ENCODE measurements around the gene PPP1R3G.

PPP1R3G gene

GRCh38 chr6:5095236-5095635, 10.1 kb downstream of the PPP1R3G start:
- H3K4me3 ChIP-seq (ENCODE audit: low read depth, low read length), result no peak overlapping the region
- TF ChIP-seq CTCF (IDR thresholded peaks at IDR 0.05; ENCODE audit: low read depth, low read length, missing control alignments), result no peak
- no peak for DNase-seq (ENCODE audit: low read depth)
- in situ Hi-C loops (cut with HindIII; ENCODE audit: low sequenced_read_pairs), result no loop called here

- in situ Hi-C loops (cut with HindIII; ENCODE audit: low sequenced_read_pairs), result no loop called here
- no peak for TF ChIP-seq CTCF (IDR thresholded peaks at IDR 0.05; ENCODE audit: low read depth, low read length, missing control alignments)
- no peak for DNase-seq (ENCODE audit: low read depth)
- H3K4me3 ChIP-seq (ENCODE audit: low read depth, low read length), result no peak overlapping the region
These were observed 11.3 kb downstream of the PPP1R3G start for GRCh38 chr6:5096482-5096881.

- DNase-seq (ENCODE audit: low read depth), result no peak
- in situ Hi-C loops (cut with HindIII; ENCODE audit: low sequenced_read_pairs), result no loop called here
- no peak for TF ChIP-seq CTCF (IDR thresholded peaks at IDR 0.05; ENCODE audit: low read depth, low read length, missing control alignments)
- no peak overlapping the region for H3K4me3 ChIP-seq (ENCODE audit: low read depth, low read length)
These were observed 13.5 kb downstream of the PPP1R3G start for GRCh38 chr6:5098501-5099270.

GRCh38 chr6:5099537-5099936, 14.4 kb downstream of the PPP1R3G start:
- no peak overlapping the region for H3K4me3 ChIP-seq (ENCODE audit: low read depth, low read length)
- in situ Hi-C loops (cut with HindIII; ENCODE audit: low sequenced_read_pairs), result no loop called here
- DNase-seq (ENCODE audit: low read depth), result no peak
- no peak for TF ChIP-seq CTCF (IDR thresholded peaks at IDR 0.05; ENCODE audit: low read depth, low read length, missing control alignments)

- no peak for DNase-seq (ENCODE audit: low read depth)
- no peak for TF ChIP-seq CTCF (IDR thresholded peaks at IDR 0.05; ENCODE audit: low read depth, low read length, missing control alignments)
- no peak overlapping the region for H3K4me3 ChIP-seq (ENCODE audit: low read depth, low read length)
- in situ Hi-C loops (cut with HindIII; ENCODE audit: low sequenced_read_pairs), result no loop called here
These were observed 15.7 kb downstream of the PPP1R3G start for GRCh38 chr6:5100806-5101205.

GRCh38 chr6:5102267-5102970, 17.3 kb downstream of the PPP1R3G start:
- H3K4me3 ChIP-seq (ENCODE audit: low read depth, low read length), result no peak overlapping the region
- no peak for TF ChIP-seq CTCF (IDR thresholded peaks at IDR 0.05; ENCODE audit: low read depth, low read length, missing control alignments)
- in situ Hi-C loops (cut with HindIII; ENCODE audit: low sequenced_read_pairs), result no loop called here
- DNase-seq (ENCODE audit: low read depth), result no peak
